ENCODE measurements around the gene THAP4. TPM values are rescaled to one million over a fixed set of nuclear protein-coding genes. Genes with fewer than 3 reads are reported as not detected.
"Not testable (repeated sequence)": the region's sequence is repeated elsewhere in the genome, so short reads cannot be mapped to it uniquely, and the experiment has no call there.

The THAP4 gene
- total RNA-seq, 4 donors from 2014 or later: 27.3 to 61.2 (median 42.0) TPM

DNA sequence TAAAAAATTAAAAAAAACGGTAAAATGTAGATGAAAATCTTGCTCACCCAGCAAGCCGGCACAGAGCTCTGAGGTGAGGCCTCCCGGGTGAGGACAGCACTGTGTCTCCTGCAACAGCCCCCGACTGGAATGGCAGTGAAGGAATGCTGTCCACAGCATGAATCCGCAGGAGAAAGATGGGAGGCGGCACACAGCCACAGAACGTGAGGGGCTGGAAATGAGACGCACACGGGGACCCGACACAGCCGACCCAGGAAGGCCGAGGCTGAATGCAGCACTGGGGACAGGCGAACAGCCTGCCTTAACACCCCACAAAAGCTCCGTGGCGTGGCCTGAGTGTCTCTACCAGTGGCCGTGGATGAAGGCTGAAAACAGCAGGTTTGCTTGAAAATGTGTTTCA lies 43.7 kb downstream of the THAP4 start:
- DNase-seq (ENCODE audit: low spot score in 2 of 2): no peak
- Histone ChIP-seq H3K27me3 (no peaks in the 10 kb centered on the region), H3K9me3 (peaks cover 0 to 9% (median 2%) of the 10 kb centered on the region in 4 donors), H3K4me1 (no peaks in the 10 kb centered on the region), H3K4me3 (no peak overlapping the region), H3K36me3 (peaks cover 0 to 98% (median 0%) of the 10 kb centered on the region in 3 donors), H3K27ac (no peak overlapping the region)
- TF ChIP-seq, protein P1, sequence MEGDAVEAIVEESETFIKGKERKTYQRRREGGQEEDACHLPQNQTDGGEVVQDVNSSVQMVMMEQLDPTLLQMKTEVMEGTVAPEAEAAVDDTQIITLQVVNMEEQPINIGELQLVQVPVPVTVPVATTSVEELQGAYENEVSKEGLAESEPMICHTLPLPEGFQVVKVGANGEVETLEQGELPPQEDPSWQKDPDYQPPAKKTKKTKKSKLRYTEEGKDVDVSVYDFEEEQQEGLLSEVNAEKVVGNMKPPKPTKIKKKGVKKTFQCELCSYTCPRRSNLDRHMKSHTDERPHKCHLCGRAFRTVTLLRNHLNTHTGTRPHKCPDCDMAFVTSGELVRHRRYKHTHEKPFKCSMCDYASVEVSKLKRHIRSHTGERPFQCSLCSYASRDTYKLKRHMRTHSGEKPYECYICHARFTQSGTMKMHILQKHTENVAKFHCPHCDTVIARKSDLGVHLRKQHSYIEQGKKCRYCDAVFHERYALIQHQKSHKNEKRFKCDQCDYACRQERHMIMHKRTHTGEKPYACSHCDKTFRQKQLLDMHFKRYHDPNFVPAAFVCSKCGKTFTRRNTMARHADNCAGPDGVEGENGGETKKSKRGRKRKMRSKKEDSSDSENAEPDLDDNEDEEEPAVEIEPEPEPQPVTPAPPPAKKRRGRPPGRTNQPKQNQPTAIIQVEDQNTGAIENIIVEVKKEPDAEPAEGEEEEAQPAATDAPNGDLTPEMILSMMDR (IDR thresholded peaks at IDR 0.05): no peak
- TF ChIP-seq POLR2A (IDR thresholded peaks at IDR 0.05) (no peak), EP300 (IDR thresholded peaks at IDR 0.05) (no peak)
- WGBS, 2 donors: 88 to 95% methylated on average over 16 of the region's 16 CpGs

DNA sequence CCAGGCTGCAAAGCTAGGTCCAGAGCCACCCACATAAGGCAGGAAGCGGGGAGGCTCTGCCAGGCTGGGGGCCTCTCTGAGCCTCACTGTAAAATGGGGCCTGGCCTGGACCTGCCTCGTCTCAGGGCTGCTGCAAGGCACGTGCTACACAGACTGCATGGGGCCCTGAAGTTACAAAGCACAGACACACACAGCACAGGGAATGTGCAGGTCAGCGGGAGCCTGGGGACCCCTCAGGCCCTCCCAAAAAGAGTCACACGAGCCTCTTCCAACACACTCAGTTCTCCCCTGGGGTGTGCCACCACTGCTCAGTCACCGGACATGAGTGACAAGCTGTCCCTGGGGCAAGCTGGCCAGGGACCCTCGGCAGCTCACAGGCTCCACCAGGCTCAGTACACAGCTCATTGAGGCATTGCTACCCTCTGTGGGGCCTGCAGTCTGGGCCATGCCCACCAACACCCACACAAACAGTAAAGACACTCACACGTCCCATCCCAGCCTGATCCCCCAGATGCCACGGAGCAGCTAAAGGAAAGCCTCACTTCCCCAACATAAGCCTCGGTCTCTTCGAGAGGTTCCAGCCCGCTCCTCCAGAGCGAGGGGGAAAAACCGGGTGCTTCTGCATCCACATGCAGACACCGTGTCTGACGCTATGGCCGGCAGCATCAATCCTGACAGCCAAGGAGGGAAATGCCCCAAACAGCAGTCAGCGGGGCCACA lies 44.7 kb downstream of the THAP4 start:
- Histone ChIP-seq H3K4me3 (no peak overlapping the region), H3K4me1 (no peaks in the 10 kb centered on the region), H3K9me3 (peaks cover 0 to 19% (median 5%) of the 10 kb centered on the region in 4 donors), H3K27ac (no peak overlapping the region), H3K27me3 (no peaks in the 10 kb centered on the region), H3K36me3 (peaks cover 0 to 99% (median 0%) of the 10 kb centered on the region in 3 donors)
- 84 to 90% methylated on average over 15 to 18 of the region's 18 CpGs for WGBS, 2 donors
- no peak for TF ChIP-seq EP300 (IDR thresholded peaks at IDR 0.05)
- TF ChIP-seq, protein P1 (IDR thresholded peaks at IDR 0.05): no peak
- DNase-seq (ENCODE audit: low spot score in 2 of 2): no peak

DNA sequence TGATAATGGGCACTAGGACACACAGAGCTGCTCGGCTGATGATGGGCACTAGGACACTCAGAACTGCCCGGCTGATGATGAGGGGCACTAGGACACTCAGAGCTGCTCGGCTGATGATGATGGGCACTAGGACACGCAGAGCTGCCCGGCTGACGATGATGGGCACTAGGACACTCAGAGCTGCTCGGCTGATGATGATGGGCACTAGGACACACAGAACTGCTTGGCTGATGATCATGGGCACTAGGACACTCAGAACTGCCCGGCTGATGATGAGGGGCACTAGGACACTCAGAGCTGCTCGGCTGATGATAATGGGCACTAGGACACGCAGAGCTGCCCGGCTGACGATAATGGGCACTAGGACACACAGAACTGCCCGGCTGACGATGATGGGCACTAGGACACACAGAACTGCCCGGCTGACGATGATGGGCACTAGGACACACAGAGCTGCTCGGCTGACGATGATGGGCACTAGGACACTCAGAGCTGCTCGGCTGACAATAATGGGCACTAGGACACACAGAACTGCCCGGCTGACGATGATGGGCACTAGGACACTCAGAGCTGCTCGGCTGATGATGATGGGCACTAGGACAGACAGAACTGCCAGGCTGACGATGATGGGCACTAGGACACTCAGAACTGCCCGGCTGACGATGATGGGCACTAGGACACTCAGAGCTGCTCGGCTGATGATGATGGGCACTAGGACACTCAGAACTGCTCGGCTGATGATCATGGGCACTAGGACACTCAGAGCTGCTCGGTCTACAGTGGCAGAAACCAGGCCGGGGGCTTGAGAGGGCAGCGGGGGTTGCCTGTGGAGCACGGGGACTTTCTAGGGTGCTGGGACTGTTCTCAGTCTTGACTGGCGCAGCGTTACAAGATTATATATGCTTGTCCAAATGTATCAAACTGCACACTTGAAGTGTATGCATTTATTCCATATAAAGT lies 46.2 kb downstream of the THAP4 start:
- not testable (repeated sequence) for H3K27ac ChIP-seq; DNase-seq (ENCODE audit: low spot score in 2 of 2); H3K4me1 ChIP-seq; H3K27me3 ChIP-seq; H3K4me3 ChIP-seq
- Histone ChIP-seq H3K9me3 (peaks cover 0 to 34% (median 11%) of the 10 kb centered on the region in 4 donors), H3K36me3 (peaks cover 0 to 99% (median 0%) of the 10 kb centered on the region in 3 donors)
- WGBS, 2 donors: 84 to 85% methylated on average over 32 to 33 of the region's 33 CpGs

DNA sequence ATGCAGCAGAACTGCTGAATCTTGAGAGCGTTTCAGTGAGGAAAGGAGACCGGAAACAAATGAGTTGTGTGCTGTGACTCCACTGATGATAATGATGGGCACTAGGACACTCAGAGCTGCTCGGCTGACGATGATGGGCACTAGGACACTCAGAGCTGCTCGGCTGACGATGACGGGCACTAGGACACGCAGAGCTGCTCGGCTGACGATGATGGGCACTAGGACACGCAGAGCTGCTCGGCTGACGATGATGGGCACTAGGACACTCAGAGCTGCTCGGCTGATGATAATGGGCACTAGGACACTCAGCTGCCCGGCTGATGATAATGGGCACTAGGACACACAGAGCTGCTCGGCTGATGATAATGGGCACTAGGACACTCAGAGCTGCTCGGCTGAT lies 47.1 kb downstream of the THAP4 start:
- H3K27me3 ChIP-seq; H3K4me1 ChIP-seq; H3K27ac ChIP-seq; DNase-seq (ENCODE audit: low spot score in 2 of 2); H3K4me3 ChIP-seq: not testable (repeated sequence)
- 77 to 87% methylated on average over 17 of the region's 17 CpGs for WGBS, 2 donors
- Histone ChIP-seq H3K9me3 (peaks cover 0 to 39% (median 11%) of the 10 kb centered on the region in 4 donors), H3K36me3 (peaks cover 0 to 99% (median 0%) of the 10 kb centered on the region in 3 donors)

DNA sequence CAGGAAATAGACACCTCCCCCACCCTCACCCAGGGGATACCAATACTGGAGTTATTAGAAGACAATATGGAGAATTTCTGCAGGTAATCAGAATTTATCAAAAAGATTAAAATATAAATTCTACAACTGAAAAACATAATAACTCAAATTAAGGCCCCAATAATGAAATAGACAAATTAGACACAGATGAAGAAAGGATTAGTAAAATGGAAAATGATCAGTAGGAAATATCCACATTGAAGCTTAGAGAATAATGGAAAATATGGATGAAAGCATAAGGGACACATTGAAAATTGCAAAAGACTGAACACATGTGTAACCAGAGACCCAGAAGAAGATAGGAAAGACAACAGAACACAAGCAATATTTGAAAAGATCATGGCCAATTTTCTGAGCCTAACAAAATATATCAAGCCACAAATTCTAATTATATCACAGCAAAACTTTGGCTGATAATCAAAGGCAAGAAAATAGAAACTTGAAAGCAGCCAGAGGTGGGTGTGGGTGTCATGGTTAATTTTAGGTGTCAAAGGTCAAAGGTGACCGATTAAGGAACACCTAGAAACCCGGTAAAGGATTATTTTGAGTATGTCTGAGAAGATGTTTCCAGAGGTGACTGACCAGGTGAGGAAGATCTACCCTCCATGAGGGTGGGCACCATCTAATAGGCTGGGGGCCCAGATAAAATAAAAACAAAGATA lies 50.2 kb downstream of the THAP4 start:
- TF ChIP-seq, protein P1 (IDR thresholded peaks at IDR 0.05): no peak
- TF ChIP-seq POLR2A (IDR thresholded peaks at IDR 0.05): no peak
- no peak for TF ChIP-seq EP300 (IDR thresholded peaks at IDR 0.05)
- Histone ChIP-seq H3K36me3 (peaks cover 0 to 99% (median 6%) of the 10 kb centered on the region in 3 donors), H3K27me3 (no peaks in the 10 kb centered on the region), H3K4me3 (no peak overlapping the region), H3K4me1 (no peaks in the 10 kb centered on the region), H3K27ac (no peak overlapping the region), H3K9me3 (peaks cover 0 to 49% (median 11%) of the 10 kb centered on the region in 4 donors)
- 92 to 99% methylated on average over 2 of the region's 2 CpGs for WGBS, 2 donors
- DNase-seq (ENCODE audit: low spot score in 2 of 2): no peak

Data from tibial nerve (tissue), 4 donors.